ENCODE results near the gene GPR78. TPM values are rescaled to one million over a fixed set of nuclear protein-coding genes. Genes with fewer than 3 reads are reported as not detected.

GPR78 gene
- total RNA-seq, 1 experiment from 2014 or later: 3.4 TPM

GRCh38 chr4:8539661-8540060 is 40.5 kb upstream of the GPR78 start:
- Histone ChIP-seq H3K27me3 (ENCODE audit: insufficient read depth, low read length) (no peaks in the 10 kb centered on the region), H3K4ac (ENCODE audit: low read depth, low read length) (no peak overlapping the region), H3K23ac (ENCODE audit: insufficient read length, low read depth, low read length) (no peak overlapping the region), H3K79me1 (ENCODE audit: insufficient read depth, low read depth, low read length, poor library complexity, severe bottlenecking) (no peaks in the 10 kb centered on the region), H2BK20ac (ENCODE audit: low read depth, low read length, poor library complexity, severe bottlenecking) (no peak overlapping the region), H4K20me1 (ENCODE audit: control insufficient read depth, insufficient read depth, insufficient read length) (no peaks in the 10 kb centered on the region), H3K79me2 (ENCODE audit: insufficient read depth, low read length) (no peaks in the 10 kb centered on the region), H3K56ac (ENCODE audit: insufficient read length, low read depth, low read length) (no peak overlapping the region), H4K91ac (ENCODE audit: insufficient read length, low read depth, low read length) (no peak overlapping the region), H3K4me1 (ENCODE audit: insufficient read depth, low read length) (no peaks in the 10 kb centered on the region), H4K8ac (replicated peaks; ENCODE audit: insufficient read length, low read depth, low read length) (no peak overlapping the region), H3K27ac (ENCODE audit: insufficient read length, low read depth, low read length) (no peak overlapping the region), H3K14ac (ENCODE audit: insufficient read depth, low read length) (no peak overlapping the region), H3T11ph (ENCODE audit: low read length) (no peak overlapping the region), H2BK120ac (ENCODE audit: low read depth, low read length, poor library complexity, severe bottlenecking) (no peak overlapping the region), H3K4me2 (ENCODE audit: insufficient read depth, insufficient read length, low read length) (no peak overlapping the region), H3K9ac (ENCODE audit: extremely low read depth, insufficient read length, low read length) (no peak overlapping the region), H2BK12ac (ENCODE audit: insufficient read length, low read depth, low read length) (no peak overlapping the region), H3K23me2 (ENCODE audit: insufficient read length, low read depth, low read length, poor library complexity, severe bottlenecking) (peaks cover 2% of the 10 kb centered on the region), H2AFZ (ENCODE audit: low read length) (no peak overlapping the region), H4K5ac (ENCODE audit: insufficient read length, low read depth, low read length) (no peak overlapping the region), H3K9me3 (ENCODE audit: control insufficient read depth, low read depth, low read length) (no peaks in the 10 kb centered on the region), H3K18ac (ENCODE audit: insufficient read length, low read depth, low read length) (no peak overlapping the region), H2BK15ac (ENCODE audit: low read depth, low read length) (no peak overlapping the region), H2BK5ac (ENCODE audit: insufficient read length, low read length) (no peak overlapping the region), H2AK5ac (ENCODE audit: insufficient read length, low read length) (no peak overlapping the region)
- Mint-ChIP-seq H3K4me3 (no peak overlapping the region), H3K4me1 (peaks cover 12 to 13% of the 10 kb centered on the region in 2 experiments), H3K27me3 (ENCODE audit: low read depth) (no peaks in the 10 kb centered on the region), H3K9me3 (peaks cover 5 to 7% of the 10 kb centered on the region in 2 experiments; a peak in 4 of 5 replicates), H3K36me3 (ENCODE audit: insufficient read depth in 1 of 3, low read depth in 3 of 3) (peaks cover 0 to 9% (median 6%) of the 10 kb centered on the region in 3 experiments; a peak in 4 of 7 replicates), H3K27ac (no peak overlapping the region)
- no peak for TF ChIP-seq CTCF (conservative IDR thresholded peaks at IDR 0.05)
- DNase-seq: no peak
- WGBS (ENCODE audit: extremely low coverage, insufficient read length, low lambda C conversion rate): no CpG with 5 or more reads among the region's 5 CpGs
